Subcutaneous adipose tissue (tissue), 4 donors: ENCODE measurements around the gene SASH1. TPM values are rescaled to one million over a fixed set of nuclear protein-coding genes. Genes with fewer than 3 reads are reported as not detected.

Experiments used
- CTCF ChIP-seq: fragments of 450-650 bp; IDR thresholded peaks from one replicate; pipeline ENCODE4 v1.5.1; 2016; ENCODE audit warnings: low read depth, mild to moderate bottlenecking, control low read depth, antibody characterized with exemption, moderate library complexity
- total RNA-seq, 4 donors: library from RNA; depleted of rRNA; stranded (reverse); fragments of >200 nt; gene quantifications; one replicate each; pipeline ENCODE4 v1.1.0, GENCODE V29; 2016

The SASH1 gene
- total RNA-seq, 4 donors from 2014 or later, result 234 to 322 (median 267) TPM

GRCh38 chr6:148533309-148534107 is 190.9 kb downstream of the SASH1 start:
- no peak for TF ChIP-seq CTCF

- TF ChIP-seq CTCF, result no peak
Observed at GRCh38 chr6:148534871-148535270, 192.2 kb downstream of the SASH1 start.

DNA sequence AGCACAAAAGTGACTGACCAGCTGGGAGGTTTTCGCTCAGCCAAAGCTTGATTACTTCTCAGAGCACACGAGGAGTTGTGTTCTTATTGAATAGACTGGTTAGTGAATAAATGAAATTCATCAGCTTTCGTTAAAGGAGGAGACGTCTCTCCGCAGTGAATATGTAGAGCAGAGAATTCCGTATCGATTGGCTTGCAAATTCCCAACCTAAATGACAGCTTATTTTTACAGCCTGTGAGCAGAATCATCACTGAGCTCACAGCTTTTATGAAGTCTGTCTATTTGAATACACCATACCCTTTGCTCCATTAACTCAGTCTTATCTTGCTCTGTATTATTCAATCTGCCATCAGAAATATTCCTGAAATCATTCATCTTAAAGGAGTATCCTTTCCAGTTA is 192.7 kb downstream of the SASH1 start:
- no peak for TF ChIP-seq CTCF

DNA sequence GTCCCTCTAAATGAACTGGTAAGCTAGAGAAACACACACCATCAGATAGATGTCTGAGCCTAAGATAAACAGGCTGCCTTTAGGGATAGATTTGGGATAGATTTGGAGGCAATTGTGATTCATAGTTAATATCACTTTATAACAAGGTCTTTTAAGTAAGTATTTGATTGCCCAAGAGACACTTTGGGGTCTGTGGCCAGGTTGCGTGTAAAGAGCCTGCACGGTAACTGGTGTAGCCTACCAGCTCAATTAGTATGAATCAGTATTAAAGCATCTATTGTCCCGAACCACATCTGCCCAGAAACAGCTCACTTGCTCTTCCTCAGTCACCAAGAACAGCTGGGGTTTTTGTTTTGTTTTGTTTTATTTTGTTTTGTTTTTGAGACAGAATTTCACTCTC is 193.3 kb downstream of the SASH1 start:
- no peak for TF ChIP-seq CTCF

DNA sequence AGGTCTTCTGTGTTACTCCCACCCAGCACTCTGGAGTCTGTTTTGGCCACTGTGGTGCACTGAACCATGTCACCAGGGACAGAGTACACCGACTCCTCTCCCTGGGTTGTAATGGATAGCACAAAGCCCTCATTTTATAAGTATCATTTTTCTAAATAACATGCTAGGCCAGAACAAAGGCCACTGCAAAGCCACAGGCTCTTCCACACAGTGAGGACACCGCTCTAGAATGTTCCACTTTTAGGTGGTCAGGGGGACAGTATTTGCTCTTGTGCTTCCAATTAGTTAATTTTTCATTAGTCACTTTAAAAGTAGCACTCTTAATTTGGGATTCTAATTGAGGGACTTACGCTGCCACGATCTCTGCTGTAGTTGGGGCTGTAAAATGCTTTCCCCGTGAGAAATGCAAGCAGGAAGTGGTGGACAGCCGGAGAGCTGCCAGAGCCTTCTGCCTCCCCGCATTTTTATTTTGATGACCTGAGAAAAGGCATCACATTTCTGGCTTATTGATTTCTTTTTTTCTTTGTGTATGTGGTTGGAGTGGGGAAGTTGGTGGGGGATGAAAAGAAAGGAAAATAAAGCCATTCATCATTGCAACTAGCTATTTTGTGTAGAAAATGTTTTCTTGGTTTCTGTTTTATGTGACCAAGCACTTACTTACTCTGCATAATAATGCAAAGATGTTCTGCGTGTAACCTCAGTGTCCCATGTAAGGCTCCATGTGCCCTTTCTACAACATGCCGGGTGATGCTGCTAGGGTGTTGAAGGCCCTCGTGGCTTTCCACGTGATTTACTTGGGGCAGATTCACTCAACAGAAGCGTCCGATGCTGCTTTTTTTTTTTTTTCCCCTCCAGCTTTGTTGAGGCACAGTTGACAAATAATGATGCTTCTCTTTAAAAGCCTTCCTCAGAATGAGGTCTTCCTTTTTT is 195.9 kb downstream of the SASH1 start:
- TF ChIP-seq CTCF, result no peak

- TF ChIP-seq CTCF, result no peak
Observed at GRCh38 chr6:148543540-148543939, 200.9 kb downstream of the SASH1 start.

- no peak for TF ChIP-seq CTCF
Observed at GRCh38 chr6:148544421-148544820, 201.8 kb downstream of the SASH1 start.
